ENCODE results near the gene ATXN7L1.
A peak's percentile ranks its signal among the peaks of the same experiment; 100 is the strongest.

The ATXN7L1 gene

GRCh38 chr7:105649727-105650381, 226.5 kb downstream of the ATXN7L1 start:
- no peaks in the 10 kb centered on the region for H3K27me3 ChIP-seq (ENCODE audit: control insufficient read depth, insufficient read depth, low read length)
- H3K4me3 ChIP-seq (ENCODE audit: low read length): no peak overlapping the region
- WGBS (ENCODE audit: insufficient coverage, insufficient read length): no CpG with 5 or more reads among the region's 4 CpGs
- DNase-seq (ENCODE audit: low read depth, low spot score): no peak
- H3K9me3 ChIP-seq (ENCODE audit: control insufficient read depth, insufficient read depth, low read length): no peaks in the 10 kb centered on the region
- H3K27ac ChIP-seq (ENCODE audit: low read length): no peak overlapping the region
- peaks cover 18% of the 10 kb centered on the region for H3K4me1 ChIP-seq (ENCODE audit: control insufficient read depth, insufficient read depth, low read length)
- H3K36me3 ChIP-seq (ENCODE audit: control insufficient read depth, insufficient read depth, low read length): no peaks in the 10 kb centered on the region

- no peak overlapping the region for H3K27ac ChIP-seq (ENCODE audit: low read length)
- peaks cover 18% of the 10 kb centered on the region for H3K4me1 ChIP-seq (ENCODE audit: control insufficient read depth, insufficient read depth, low read length)
- no peaks in the 10 kb centered on the region for H3K27me3 ChIP-seq (ENCODE audit: control insufficient read depth, insufficient read depth, low read length)
- no peaks in the 10 kb centered on the region for H3K36me3 ChIP-seq (ENCODE audit: control insufficient read depth, insufficient read depth, low read length)
- no peak overlapping the region for H3K4me3 ChIP-seq (ENCODE audit: low read length)
- H3K9me3 ChIP-seq (ENCODE audit: control insufficient read depth, insufficient read depth, low read length): no peaks in the 10 kb centered on the region
- no peak for DNase-seq (ENCODE audit: low read depth, low spot score)
- WGBS (ENCODE audit: insufficient coverage, insufficient read length): no CpG with 5 or more reads among the region's 13 CpGs
Measured at GRCh38 chr7:105648561-105649401, 227.6 kb downstream of the ATXN7L1 start.

DNA sequence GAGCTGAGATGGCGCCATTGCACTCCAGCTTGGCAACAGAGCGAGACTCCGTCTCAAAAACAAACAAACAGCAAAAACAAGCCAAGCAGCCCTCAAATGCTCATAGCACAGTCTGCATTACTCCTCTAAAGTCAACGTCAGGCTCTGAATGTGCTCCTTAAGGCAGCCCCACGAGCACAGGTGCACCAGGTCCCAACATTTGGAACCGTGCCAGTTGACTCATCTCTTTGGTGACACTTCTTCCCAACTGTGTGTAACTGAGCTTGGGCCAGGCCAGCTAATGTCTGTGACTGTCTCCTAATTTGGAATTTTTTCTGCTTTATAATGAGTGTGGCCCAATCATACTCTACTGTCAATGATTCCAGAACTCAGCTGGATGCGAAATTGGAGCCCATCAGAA, 228.8 kb downstream of the ATXN7L1 start:
- DNase-seq (ENCODE audit: low read depth, low spot score): no peak
- Histone ChIP-seq H3K9me3 (ENCODE audit: control insufficient read depth, insufficient read depth, low read length) (no peaks in the 10 kb centered on the region), H3K36me3 (ENCODE audit: control insufficient read depth, insufficient read depth, low read length) (no peaks in the 10 kb centered on the region), H3K4me1 (ENCODE audit: control insufficient read depth, insufficient read depth, low read length) (peaks cover 20% of the 10 kb centered on the region), H3K4me3 (ENCODE audit: low read length) (no peak overlapping the region), H3K27me3 (ENCODE audit: control insufficient read depth, insufficient read depth, low read length) (no peaks in the 10 kb centered on the region), H3K27ac (ENCODE audit: low read length) (no peak overlapping the region)
- WGBS (ENCODE audit: insufficient coverage, insufficient read length): no CpG with 5 or more reads among the region's 7 CpGs

- H3K27ac ChIP-seq (ENCODE audit: low read length): no peak overlapping the region
- no peak overlapping the region for H3K4me3 ChIP-seq (ENCODE audit: low read length)
- H3K4me1 ChIP-seq (ENCODE audit: control insufficient read depth, insufficient read depth, low read length): peaks cover 16% of the 10 kb centered on the region
- H3K9me3 ChIP-seq (ENCODE audit: control insufficient read depth, insufficient read depth, low read length): no peaks in the 10 kb centered on the region
- H3K27me3 ChIP-seq (ENCODE audit: control insufficient read depth, insufficient read depth, low read length): no peaks in the 10 kb centered on the region
- H3K36me3 ChIP-seq (ENCODE audit: control insufficient read depth, insufficient read depth, low read length): no peaks in the 10 kb centered on the region; the same call in 1 of the 2 replicates
- no peak for DNase-seq (ENCODE audit: low read depth, low spot score)
- WGBS (ENCODE audit: insufficient coverage, insufficient read length): no CpG with 5 or more reads among the region's 3 CpGs
Measured at GRCh38 chr7:105644937-105645336, 231.5 kb downstream of the ATXN7L1 start.

- H3K4me1 ChIP-seq (ENCODE audit: control insufficient read depth, insufficient read depth, low read length): peaks cover 12% of the 10 kb centered on the region
- H3K27me3 ChIP-seq (ENCODE audit: control insufficient read depth, insufficient read depth, low read length): no peaks in the 10 kb centered on the region
- DNase-seq (ENCODE audit: low read depth, low spot score): no peak
- WGBS (ENCODE audit: insufficient coverage, insufficient read length): no CpG with 5 or more reads among the region's 1 CpG
- no peaks in the 10 kb centered on the region for H3K9me3 ChIP-seq (ENCODE audit: control insufficient read depth, insufficient read depth, low read length)
- no peak overlapping the region for H3K4me3 ChIP-seq (ENCODE audit: low read length)
- H3K27ac ChIP-seq (ENCODE audit: low read length): no peak overlapping the region
- H3K36me3 ChIP-seq (ENCODE audit: control insufficient read depth, insufficient read depth, low read length): no peaks in the 10 kb centered on the region; the same call in 1 of the 2 replicates
Measured at GRCh38 chr7:105643851-105644250, 232.5 kb downstream of the ATXN7L1 start.

- no peak overlapping the region for H3K27ac ChIP-seq (ENCODE audit: low read length)
- no peaks in the 10 kb centered on the region; the same call in 1 of the 2 replicates for H3K36me3 ChIP-seq (ENCODE audit: control insufficient read depth, insufficient read depth, low read length)
- no CpG with 5 or more reads among the region's 15 CpGs for WGBS (ENCODE audit: insufficient coverage, insufficient read length)
- no peaks in the 10 kb centered on the region for H3K27me3 ChIP-seq (ENCODE audit: control insufficient read depth, insufficient read depth, low read length)
- peaks cover 11% of the 10 kb centered on the region for H3K4me1 ChIP-seq (ENCODE audit: control insufficient read depth, insufficient read depth, low read length)
- DNase-seq (ENCODE audit: low read depth, low spot score): no peak
- no peak overlapping the region for H3K4me3 ChIP-seq (ENCODE audit: low read length)
- no peaks in the 10 kb centered on the region for H3K9me3 ChIP-seq (ENCODE audit: control insufficient read depth, insufficient read depth, low read length)
Measured at GRCh38 chr7:105643384-105643783, 233.0 kb downstream of the ATXN7L1 start.

GRCh38 chr7:105642264-105642663, 234.1 kb downstream of the ATXN7L1 start:
- no CpG with 5 or more reads among the region's 7 CpGs for WGBS (ENCODE audit: insufficient coverage, insufficient read length)
- H3K4me1 ChIP-seq (ENCODE audit: control insufficient read depth, insufficient read depth, low read length): peaks cover 11% of the 10 kb centered on the region

GRCh38 chr7:105640956-105641810, 235.2 kb downstream of the ATXN7L1 start:
- Histone ChIP-seq H3K27me3 (ENCODE audit: control insufficient read depth, insufficient read depth, low read length) (no peaks in the 10 kb centered on the region), H3K27ac (ENCODE audit: low read length) (no peak overlapping the region), H3K4me1 (ENCODE audit: control insufficient read depth, insufficient read depth, low read length) (peaks cover 12% of the 10 kb centered on the region), H3K4me3 (ENCODE audit: low read length) (no peak overlapping the region), H3K9me3 (ENCODE audit: control insufficient read depth, insufficient read depth, low read length) (no peaks in the 10 kb centered on the region), H3K36me3 (ENCODE audit: control insufficient read depth, insufficient read depth, low read length) (no peaks in the 10 kb centered on the region; the same call in 1 of the 2 replicates)
- no CpG with 5 or more reads among the region's 16 CpGs for WGBS (ENCODE audit: insufficient coverage, insufficient read length)
- DNase-seq (ENCODE audit: low read depth, low spot score): no peak

More at GRCh38 chr7:105642264-105642663, 234.1 kb downstream of the ATXN7L1 start:
- Histone ChIP-seq H3K4me3 (ENCODE audit: low read length) (no peak overlapping the region), H3K27ac (ENCODE audit: low read length) (no peak overlapping the region), H3K9me3 (ENCODE audit: control insufficient read depth, insufficient read depth, low read length) (no peaks in the 10 kb centered on the region), H3K36me3 (ENCODE audit: control insufficient read depth, insufficient read depth, low read length) (no peaks in the 10 kb centered on the region; the same call in 1 of the 2 replicates), H3K27me3 (ENCODE audit: control insufficient read depth, insufficient read depth, low read length) (no peaks in the 10 kb centered on the region)
- no peak for DNase-seq (ENCODE audit: low read depth, low spot score)

DNA sequence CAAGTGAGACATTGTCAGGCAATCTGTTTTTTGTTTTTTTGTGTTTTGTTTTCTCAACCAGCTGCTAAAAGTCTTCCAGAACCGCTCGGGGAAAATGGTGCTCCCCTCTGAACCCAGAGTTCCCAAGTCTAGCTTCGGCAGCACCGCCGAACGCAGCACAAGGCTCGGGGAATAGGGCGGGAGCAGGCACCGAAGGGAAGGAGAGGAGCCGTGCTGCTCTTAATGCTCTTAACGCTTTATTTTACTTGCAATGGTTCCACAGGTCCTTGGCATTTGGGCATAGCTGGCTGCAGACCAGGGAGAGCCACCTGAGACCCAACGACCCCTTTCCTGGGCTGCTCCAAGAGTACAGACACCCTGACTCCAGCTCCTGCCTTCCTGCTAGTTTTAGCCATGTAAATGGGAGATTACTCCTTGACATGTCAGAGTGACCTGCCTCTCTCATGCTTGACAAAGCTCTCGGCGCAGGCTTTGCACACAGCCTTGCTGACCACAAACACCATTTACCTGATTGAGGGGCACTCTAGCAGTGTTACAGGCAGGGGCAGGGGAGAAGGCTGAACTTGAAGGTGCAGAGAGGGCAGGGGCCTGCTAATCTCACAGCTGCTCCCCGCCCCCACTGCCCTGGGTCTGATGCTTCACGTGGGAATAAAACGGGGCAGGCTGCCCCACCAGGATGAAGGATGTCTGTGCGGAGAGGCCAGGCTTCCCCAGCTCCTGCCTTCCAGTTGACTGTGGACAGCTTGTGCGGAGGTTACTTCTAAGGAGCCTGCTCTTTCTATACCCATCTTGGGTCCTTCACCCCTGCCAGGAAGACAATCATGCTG, 236.5 kb downstream of the ATXN7L1 start:
- no peaks in the 10 kb centered on the region for H3K27me3 ChIP-seq (ENCODE audit: control insufficient read depth, insufficient read depth, low read length)
- no peak for DNase-seq (ENCODE audit: low read depth, low spot score)
- WGBS (ENCODE audit: insufficient coverage, insufficient read length): no CpG with 5 or more reads among the region's 19 CpGs
- peak overlapping the region; percentile 53 for H3K27ac ChIP-seq (ENCODE audit: low read length)
- H3K9me3 ChIP-seq (ENCODE audit: control insufficient read depth, insufficient read depth, low read length): no peaks in the 10 kb centered on the region
- H3K4me1 ChIP-seq (ENCODE audit: control insufficient read depth, insufficient read depth, low read length): peaks cover 12% of the 10 kb centered on the region
- no peaks in the 10 kb centered on the region; the same call in 1 of the 2 replicates for H3K36me3 ChIP-seq (ENCODE audit: control insufficient read depth, insufficient read depth, low read length)
- no peak overlapping the region for H3K4me3 ChIP-seq (ENCODE audit: low read length)
